ENCODE results near the gene CSN2. TPM values are rescaled to one million over a fixed set of nuclear protein-coding genes. Genes with fewer than 3 reads are reported as not detected.

Gene CSN2, protein sequence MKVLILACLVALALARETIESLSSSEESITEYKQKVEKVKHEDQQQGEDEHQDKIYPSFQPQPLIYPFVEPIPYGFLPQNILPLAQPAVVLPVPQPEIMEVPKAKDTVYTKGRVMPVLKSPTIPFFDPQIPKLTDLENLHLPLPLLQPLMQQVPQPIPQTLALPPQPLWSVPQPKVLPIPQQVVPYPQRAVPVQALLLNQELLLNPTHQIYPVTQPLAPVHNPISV
- total RNA-seq (not detected), polyA plus RNA-seq (not detected)

DNA sequence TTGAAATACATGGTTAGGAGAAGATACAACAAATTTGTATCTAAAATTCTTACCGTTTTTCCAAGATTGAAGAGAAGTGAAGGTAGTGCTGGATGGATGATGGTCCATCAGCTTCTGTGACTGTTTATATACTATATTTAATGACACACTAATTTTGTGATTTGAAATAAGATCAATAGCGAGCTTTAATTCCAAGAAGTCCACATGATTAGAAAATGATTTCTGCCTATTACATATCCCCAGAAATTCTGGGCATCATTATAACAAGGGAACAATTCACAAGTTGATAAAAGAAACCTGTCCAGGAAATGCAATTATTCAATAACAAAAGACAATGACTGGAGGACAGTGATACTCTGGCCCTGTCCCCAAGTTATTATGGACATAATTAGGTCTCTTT lies at the start of gene CSN2:
CSN2 (minus strand) TSS at position 101 of the 400 bp plus-strand sequence. CDS start 4,733 bp downstream, outside the sequence.
- H3K4me1 Mint-ChIP-seq, result no peaks in the 10 kb centered on the region
- no peak for DNase-seq
- no peak within 1 kb of the TSS for H3K4me3 Mint-ChIP-seq
- POLR2A ChIA-PET, result no interaction called here
- no peak within 1 kb of the TSS for H3K4me3 ChIP-seq (ENCODE audit: low read length)
- H3K36me3 Mint-ChIP-seq, result no peaks in the 10 kb centered on the region
- H3K4me1 ChIP-seq (ENCODE audit: insufficient read depth, low read length), result no peaks in the 10 kb centered on the region
- H3K27ac ChIP-seq (ENCODE audit: low read depth, low read length), result no peak within 1 kb of the TSS
- H3K27ac Mint-ChIP-seq, result no peak within 1 kb of the TSS
- peaks cover 0 to 2% (median 0%) of the 10 kb centered on the region in 5 donors for H3K9me3 Mint-ChIP-seq
- no peaks in the 10 kb centered on the region for H3K27me3 Mint-ChIP-seq
- H3K27me3 ChIP-seq (ENCODE audit: insufficient read depth, low read length, poor library complexity, severe bottlenecking), result no peaks in the 10 kb centered on the region
- H3K9me3 ChIP-seq (ENCODE audit: low read length), result no peaks in the 10 kb centered on the region
- CTCF ChIA-PET, result no interaction called here
- no peaks in the 10 kb centered on the region for H3K36me3 ChIP-seq (ENCODE audit: insufficient read depth, low read length)

DNA sequence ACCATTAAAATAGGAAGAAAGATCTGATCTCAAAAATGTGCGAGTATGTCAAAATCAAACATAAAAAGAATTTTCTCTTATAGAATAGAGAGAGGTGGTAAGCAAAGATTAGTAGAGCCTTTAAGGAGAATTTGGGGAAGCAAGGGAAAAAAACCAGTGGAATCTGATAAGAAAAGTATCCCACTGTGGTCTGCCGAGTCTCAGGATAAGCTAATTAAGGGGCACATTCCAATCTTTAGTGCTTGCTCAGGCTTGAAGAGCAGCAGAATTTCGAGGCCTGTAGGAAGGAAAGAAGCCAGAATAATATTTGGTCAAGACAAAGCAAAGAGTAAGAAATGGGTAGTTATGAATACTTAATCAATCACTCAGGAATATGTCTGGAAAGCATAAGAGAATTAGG lies 43.2 kb upstream of the CSN2 start:
- no peaks in the 10 kb centered on the region for H3K27me3 Mint-ChIP-seq
- Histone ChIP-seq H3K36me3 (ENCODE audit: insufficient read depth, low read length) (no peaks in the 10 kb centered on the region), H3K9me3 (ENCODE audit: low read length) (no peaks in the 10 kb centered on the region), H3K27me3 (ENCODE audit: insufficient read depth, low read length, poor library complexity, severe bottlenecking) (no peaks in the 10 kb centered on the region), H3K4me1 (ENCODE audit: insufficient read depth, low read length) (no peaks in the 10 kb centered on the region), H3K4me3 (ENCODE audit: low read length) (no peak overlapping the region), H3K27ac (ENCODE audit: low read depth, low read length) (no peak overlapping the region)
- no peak for DNase-seq
- POLR2A ChIA-PET, result no interaction called here
- no peak overlapping the region for H3K27ac Mint-ChIP-seq
- CTCF ChIA-PET, result no interaction called here
- peaks cover 0 to 11% (median 5%) of the 10 kb centered on the region in 5 donors for H3K9me3 Mint-ChIP-seq
- no peaks in the 10 kb centered on the region for H3K4me1 Mint-ChIP-seq
- no peaks in the 10 kb centered on the region for H3K36me3 Mint-ChIP-seq
- no peak overlapping the region for H3K4me3 Mint-ChIP-seq

DNA sequence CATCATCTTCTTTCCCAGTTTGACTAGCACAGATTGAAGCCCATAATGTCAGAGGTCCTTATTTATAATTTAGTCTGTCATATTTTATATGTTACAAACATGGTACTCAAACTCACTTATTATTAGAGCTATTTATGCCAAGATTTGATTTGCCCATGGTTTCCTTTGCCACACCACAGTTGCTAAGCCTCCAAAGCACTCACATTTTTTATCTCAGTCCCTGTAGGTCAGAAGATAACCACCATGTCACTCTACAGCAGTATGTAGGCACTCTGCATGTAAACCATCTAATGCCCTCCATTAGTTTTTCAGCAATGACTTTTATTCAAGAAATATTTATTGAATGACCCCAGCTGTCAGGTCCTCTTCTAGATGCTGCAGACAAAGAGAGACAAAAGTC lies 37.0 kb upstream of the CSN2 start:
- DNase-seq, result no peak
- Histone ChIP-seq H3K9me3 (ENCODE audit: low read length) (no peaks in the 10 kb centered on the region), H3K4me3 (ENCODE audit: low read length) (no peak overlapping the region), H3K27ac (ENCODE audit: low read depth, low read length) (no peak overlapping the region), H3K27me3 (ENCODE audit: insufficient read depth, low read length, poor library complexity, severe bottlenecking) (no peaks in the 10 kb centered on the region), H3K36me3 (ENCODE audit: insufficient read depth, low read length) (no peaks in the 10 kb centered on the region), H3K4me1 (ENCODE audit: insufficient read depth, low read length) (no peaks in the 10 kb centered on the region)
- POLR2A ChIA-PET, result no interaction called here
- CTCF ChIA-PET, result no interaction called here
- Mint-ChIP-seq H3K9me3 (peaks cover 0 to 5% (median 2%) of the 10 kb centered on the region in 5 donors), H3K27me3 (no peaks in the 10 kb centered on the region), H3K4me1 (no peaks in the 10 kb centered on the region), H3K4me3 (no peak overlapping the region), H3K27ac (no peak overlapping the region), H3K36me3 (no peaks in the 10 kb centered on the region)

DNA sequence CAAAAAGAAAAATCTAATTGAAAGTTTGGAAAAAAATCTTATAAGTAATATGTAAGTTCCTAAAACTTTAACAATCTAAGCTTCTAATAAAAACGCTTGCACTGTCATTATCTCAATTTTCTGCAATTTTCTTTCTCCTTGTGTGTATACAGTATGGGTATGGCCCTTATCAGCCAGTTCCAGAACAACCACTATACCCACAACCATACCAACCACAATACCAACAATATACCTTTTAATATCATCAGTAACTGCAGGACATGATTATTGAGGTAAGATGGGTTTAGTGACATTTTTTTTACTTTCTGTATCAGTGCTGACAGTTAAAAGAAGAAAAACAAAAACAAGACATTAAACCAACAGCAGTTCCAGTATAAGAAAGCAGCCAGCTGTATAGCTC lies 35.2 kb upstream of the CSN2 start:
- no peaks in the 10 kb centered on the region for H3K36me3 ChIP-seq (ENCODE audit: insufficient read depth, low read length)
- Mint-ChIP-seq H3K36me3 (no peaks in the 10 kb centered on the region), H3K4me3 (no peak overlapping the region), H3K9me3 (peaks cover 0 to 4% (median 0%) of the 10 kb centered on the region in 5 donors), H3K27me3 (no peaks in the 10 kb centered on the region), H3K27ac (no peak overlapping the region), H3K4me1 (no peaks in the 10 kb centered on the region)
- no peaks in the 10 kb centered on the region for H3K9me3 ChIP-seq (ENCODE audit: low read length)
- no peak for DNase-seq
- no peak overlapping the region for H3K4me3 ChIP-seq (ENCODE audit: low read length)
- no peak overlapping the region for H3K27ac ChIP-seq (ENCODE audit: low read depth, low read length)
- CTCF ChIA-PET, result no interaction called here
- POLR2A ChIA-PET, result no interaction called here
- no peaks in the 10 kb centered on the region for H3K27me3 ChIP-seq (ENCODE audit: insufficient read depth, low read length, poor library complexity, severe bottlenecking)
- no peaks in the 10 kb centered on the region for H3K4me1 ChIP-seq (ENCODE audit: insufficient read depth, low read length)

DNA sequence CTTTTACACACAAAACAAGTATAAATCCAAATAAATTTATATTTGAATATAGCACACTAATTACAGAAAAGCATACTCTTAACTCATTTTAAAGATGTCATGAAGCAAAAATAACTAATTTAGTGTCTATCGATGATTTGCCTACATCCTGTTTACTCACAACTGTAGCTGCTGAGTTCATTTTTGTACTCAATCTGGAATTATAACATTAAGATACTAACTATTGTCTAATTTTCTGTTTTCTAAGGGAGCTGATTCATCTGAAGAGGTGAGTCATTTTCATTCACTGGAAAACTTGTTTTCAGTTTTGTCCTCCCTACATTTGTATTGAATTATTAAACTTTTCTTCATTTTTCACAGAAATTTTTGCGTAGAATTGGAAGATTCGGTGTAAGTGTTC lies 33.9 kb upstream of the CSN2 start:
- H3K27ac Mint-ChIP-seq, result no peak overlapping the region
- peaks cover 0 to 2% (median 0%) of the 10 kb centered on the region in 5 donors for H3K9me3 Mint-ChIP-seq
- no peaks in the 10 kb centered on the region for H3K9me3 ChIP-seq (ENCODE audit: low read length)
- ChIA-PET CTCF (no interaction called here), POLR2A (no interaction called here)
- H3K4me3 Mint-ChIP-seq, result no peak overlapping the region
- H3K4me3 ChIP-seq (ENCODE audit: low read length), result no peak overlapping the region
- no peaks in the 10 kb centered on the region for H3K4me1 Mint-ChIP-seq
- no peak for DNase-seq
- H3K27me3 Mint-ChIP-seq, result no peaks in the 10 kb centered on the region
- no peak overlapping the region for H3K27ac ChIP-seq (ENCODE audit: low read depth, low read length)
- H3K27me3 ChIP-seq (ENCODE audit: insufficient read depth, low read length, poor library complexity, severe bottlenecking), result no peaks in the 10 kb centered on the region
- H3K36me3 Mint-ChIP-seq, result no peaks in the 10 kb centered on the region
- no peaks in the 10 kb centered on the region for H3K36me3 ChIP-seq (ENCODE audit: insufficient read depth, low read length)
- H3K4me1 ChIP-seq (ENCODE audit: insufficient read depth, low read length), result no peaks in the 10 kb centered on the region

DNA sequence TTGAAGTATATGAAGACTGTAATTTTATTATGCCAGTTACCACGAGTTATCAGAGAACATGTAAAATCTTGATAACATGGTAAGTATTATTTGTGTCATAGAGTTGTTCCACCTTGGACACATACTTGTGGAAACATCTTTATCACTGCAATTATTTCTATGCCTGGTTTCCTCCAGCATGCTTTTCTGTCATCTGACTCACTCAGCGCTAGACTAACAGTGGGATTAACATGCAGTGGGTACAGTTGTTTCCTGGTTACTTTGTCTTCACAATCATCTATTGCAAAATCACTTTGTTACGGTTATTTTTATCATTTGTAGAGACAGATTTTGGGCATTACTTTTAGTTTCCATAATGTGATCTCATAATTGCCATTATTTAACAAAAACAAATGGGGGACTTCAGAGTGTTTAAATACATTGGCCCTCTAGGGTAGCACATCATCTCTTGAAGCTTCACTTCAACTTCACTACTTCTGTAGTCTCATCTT lies 30.0 kb upstream of the CSN2 start, which contains the start of gene STATH:
STATH (plus strand) TSS at position 441 of the 491 bp plus-strand sequence. CDS start 2,472 bp downstream, outside the sequence.
- Histone ChIP-seq H3K4me1 (ENCODE audit: insufficient read depth, low read length) (no peaks in the 10 kb centered on the region), H3K27ac (ENCODE audit: low read depth, low read length) (no peak within 1 kb of the TSS), H3K27me3 (ENCODE audit: insufficient read depth, low read length, poor library complexity, severe bottlenecking) (no peaks in the 10 kb centered on the region), H3K4me3 (ENCODE audit: low read length) (no peak within 1 kb of the TSS), H3K36me3 (ENCODE audit: insufficient read depth, low read length) (no peaks in the 10 kb centered on the region), H3K9me3 (ENCODE audit: low read length) (no peaks in the 10 kb centered on the region)
- no peak for DNase-seq
- Mint-ChIP-seq H3K27ac (no peak within 1 kb of the TSS), H3K4me1 (no peaks in the 10 kb centered on the region), H3K36me3 (no peaks in the 10 kb centered on the region), H3K9me3 (no peaks in the 10 kb centered on the region), H3K27me3 (no peaks in the 10 kb centered on the region), H3K4me3 (no peak within 1 kb of the TSS)
- ChIA-PET POLR2A (no interaction called here), CTCF (no interaction called here)

DNA sequence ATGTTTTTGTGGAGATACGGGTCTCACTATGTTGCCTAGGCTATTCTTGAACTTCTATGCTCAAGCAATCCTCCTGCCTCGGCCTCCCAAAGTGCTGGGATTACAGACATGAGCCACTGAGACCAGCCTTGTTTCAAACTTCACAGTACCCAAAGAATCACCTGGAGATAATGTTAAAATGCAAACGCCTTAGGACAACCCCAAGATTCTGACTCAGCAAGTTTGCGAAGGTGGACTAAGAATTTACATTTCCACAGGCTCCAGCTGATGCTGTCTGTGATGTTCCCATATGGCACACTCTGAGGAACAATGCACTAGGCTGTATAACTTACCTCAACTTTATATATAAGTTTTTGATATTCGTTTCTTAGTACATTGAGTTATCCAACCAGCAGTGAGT lies 29.3 kb upstream of the CSN2 start:
- no peak for DNase-seq

DNA sequence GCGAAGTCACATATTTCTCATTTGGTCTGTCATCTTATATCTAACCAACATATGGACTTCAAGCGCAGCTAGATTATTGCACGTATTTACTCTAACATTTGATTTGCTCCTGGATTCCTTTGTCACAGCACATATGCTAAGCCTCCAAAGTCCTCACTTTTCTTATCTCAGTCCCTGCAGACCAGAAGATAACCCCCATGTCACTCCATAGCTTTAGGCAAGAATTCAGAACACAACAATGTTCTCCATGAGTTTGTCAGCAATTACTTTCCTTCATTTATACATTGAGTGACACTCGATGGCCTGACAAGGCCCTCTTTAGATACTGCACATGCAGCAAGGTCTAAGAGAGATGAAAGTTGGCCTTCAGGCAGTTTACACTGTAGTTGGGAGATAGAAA lies 25.5 kb upstream of the CSN2 start:
- no peaks in the 10 kb centered on the region for H3K27me3 ChIP-seq (ENCODE audit: insufficient read depth, low read length, poor library complexity, severe bottlenecking)
- no peak overlapping the region for H3K27ac Mint-ChIP-seq
- no peaks in the 10 kb centered on the region for H3K4me1 Mint-ChIP-seq
- H3K4me3 ChIP-seq (ENCODE audit: low read length), result no peak overlapping the region
- H3K36me3 ChIP-seq (ENCODE audit: insufficient read depth, low read length), result no peaks in the 10 kb centered on the region
- H3K4me1 ChIP-seq (ENCODE audit: insufficient read depth, low read length), result no peaks in the 10 kb centered on the region
- no peaks in the 10 kb centered on the region for H3K36me3 Mint-ChIP-seq
- no peak for DNase-seq
- ChIA-PET CTCF (no interaction called here), POLR2A (no interaction called here)
- no peaks in the 10 kb centered on the region for H3K9me3 ChIP-seq (ENCODE audit: low read length)
- H3K27me3 Mint-ChIP-seq, result no peaks in the 10 kb centered on the region
- no peak overlapping the region for H3K27ac ChIP-seq (ENCODE audit: low read depth, low read length)
- H3K9me3 Mint-ChIP-seq, result no peaks in the 10 kb centered on the region
- no peak overlapping the region for H3K4me3 Mint-ChIP-seq

More for the DNA sequence above, 29.3 kb upstream of the CSN2 start:
- H3K4me3 Mint-ChIP-seq, result no peak overlapping the region
- no peak overlapping the region for H3K27ac ChIP-seq (ENCODE audit: low read depth, low read length)
- H3K36me3 ChIP-seq (ENCODE audit: insufficient read depth, low read length), result no peaks in the 10 kb centered on the region
- ChIA-PET CTCF (no interaction called here), POLR2A (no interaction called here)
- no peaks in the 10 kb centered on the region for H3K36me3 Mint-ChIP-seq
- no peaks in the 10 kb centered on the region for H3K27me3 Mint-ChIP-seq
- no peaks in the 10 kb centered on the region for H3K27me3 ChIP-seq (ENCODE audit: insufficient read depth, low read length, poor library complexity, severe bottlenecking)
- no peaks in the 10 kb centered on the region for H3K9me3 Mint-ChIP-seq
- no peak overlapping the region for H3K27ac Mint-ChIP-seq
- H3K4me1 Mint-ChIP-seq, result no peaks in the 10 kb centered on the region
- no peak overlapping the region for H3K4me3 ChIP-seq (ENCODE audit: low read length)
- no peaks in the 10 kb centered on the region for H3K9me3 ChIP-seq (ENCODE audit: low read length)
- no peaks in the 10 kb centered on the region for H3K4me1 ChIP-seq (ENCODE audit: insufficient read depth, low read length)
